OCI-LY7 (cell line): ENCODE data around the gene RHBDD1.

ENCODE experiments used
- CTCF ChIP-seq: fragments of 200-600 bp; sonication (generic); conservative IDR thresholded peaks from 2 replicates; pipeline ENCODE4 v1.5.1; 2014; ENCODE audit warnings: mild to moderate bottlenecking, antibody characterized with exemption, low read length, moderate library complexity, mixed read lengths
- EZH2phosphoT487 ChIP-seq: fragments of 200-600 bp; sonication (generic); IDR thresholded peaks from 2 replicates; pipeline ENCODE4 v1.6.1; 2018; ENCODE audit warnings: low read depth, borderline replicate concordance, mild to moderate bottlenecking, mixed run types, antibody characterized with exemption, low read length, moderate library complexity, mixed read lengths

GRCh38 chr2:226994775-226995174 lies 158.9 kb downstream of the RHBDD1 start:
- peak; percentile 72 for TF ChIP-seq CTCF
- no peak for TF ChIP-seq EZH2phosphoT487
